IMR-90 (cell line): ENCODE results near the gene ZNF546. TPM values are rescaled to one million over a fixed set of nuclear protein-coding genes. Genes with fewer than 3 reads are reported as not detected.

Experiments
- ATAC-seq: fragments of 200-7000 bp; cut with Tn5 transposase; 2 replicates; pipeline ENCODE4 v1.9.1; 2020; ENCODE audit warnings: low read depth, mild to moderate bottlenecking, moderate library complexity
- BruUV-seq: library from RNA; stranded (reverse); fragments of 400-500 nt; replicated peaks from 2 replicates; lab custom pipeline; 2021; lab: Mats Ljungman, UMichigan
- CTCF ChIA-PET: fragments of 300-600 bp; formaldehyde crosslinking; extraction: SDS; loops from one replicate; lab custom pipeline; 2021; ENCODE audit warnings: antibody characterized with exemption; lab: Yijun Ruan, JAX
- POLR2A ChIA-PET: fragments of 300-600 bp; sonication (Branson Sonifier 250); formaldehyde crosslinking; loops from one replicate; lab custom pipeline; 2022; ENCODE audit warnings: antibody characterized with exemption; ENCODE audit not compliant: unreplicated experiment; lab: Charles Lee
- DNase-seq: peaks from one replicate; pipeline ENCODE4 v3.0.0; 2013
- H2AFZ ChIP-seq: replicated peaks from 2 replicates; pipeline ENCODE3; 2013; ENCODE audit warnings: low read length, mild to moderate bottlenecking; ENCODE audit not compliant: poor library complexity
- H2AK5ac ChIP-seq: 2 replicates; pipeline ENCODE4 v1.6.1; 2013; ENCODE audit warnings: low read depth, low read length, inconsistent platforms
- H2AK9ac ChIP-seq: replicated peaks from 2 replicates; pipeline ENCODE3; 2013; ENCODE audit warnings: mild to moderate bottlenecking, low read depth, low read length, moderate library complexity; ENCODE audit not compliant: poor library complexity
- H2BK120ac ChIP-seq: 2 replicates; pipeline ENCODE4 v1.6.1; 2013; ENCODE audit warnings: low read depth, low read length, inconsistent platforms
- H2BK15ac ChIP-seq: 3 replicates; pipeline ENCODE4 v1.6.1; 2013; ENCODE audit warnings: low read depth, low read length, inconsistent platforms
- H2BK20ac ChIP-seq: 2 replicates; pipeline ENCODE4 v1.6.1; 2013; ENCODE audit warnings: low read depth, mild to moderate bottlenecking, inconsistent platforms, low read length, moderate library complexity
- H2BK5ac ChIP-seq: 2 replicates; pipeline ENCODE4 v1.6.1; 2013; ENCODE audit warnings: mild to moderate bottlenecking, low read depth, low read length, inconsistent platforms; ENCODE audit not compliant: poor library complexity, severe bottlenecking
- H3K14ac ChIP-seq: replicated peaks from 2 replicates; pipeline ENCODE4 v1.6.1; 2013; ENCODE audit warnings: low read depth, low read length, inconsistent platforms
- H3K18ac ChIP-seq: 2 replicates; pipeline ENCODE4 v1.6.1; 2013; ENCODE audit warnings: low read depth, low read length, control low read depth
- H3K23ac ChIP-seq: 2 replicates; pipeline ENCODE4 v1.6.1; 2013; ENCODE audit warnings: low read depth, low read length, inconsistent platforms
- H3K27ac ChIP-seq: 2 replicates; pipeline ENCODE4 v1.5.1; 2013; ENCODE audit warnings: mild to moderate bottlenecking, control low read depth, low read length; ENCODE audit not compliant: insufficient read depth
- H3K27me3 ChIP-seq: 2 replicates; pipeline ENCODE4 v1.6.1; 2013; ENCODE audit warnings: low read length; ENCODE audit not compliant: control insufficient read depth, insufficient read depth
- H3K36me3 ChIP-seq: 2 replicates; pipeline ENCODE4 v1.6.1; 2013; ENCODE audit warnings: low read length, mixed read lengths; ENCODE audit not compliant: control insufficient read depth, insufficient read depth
- H3K4ac ChIP-seq: 2 replicates; pipeline ENCODE4 v1.6.1; 2013; ENCODE audit warnings: low read depth, low read length, inconsistent platforms
- H3K4me1 ChIP-seq: 2 replicates; pipeline ENCODE4 v1.6.1; 2013; ENCODE audit warnings: low read length, mixed read lengths; ENCODE audit not compliant: control insufficient read depth, insufficient read depth
- H3K4me2 ChIP-seq: 2 replicates; pipeline ENCODE4 v1.6.1; 2013; ENCODE audit warnings: low read depth, mild to moderate bottlenecking, control low read depth, low read length, moderate library complexity
- H3K4me3 ChIP-seq: 2 replicates; pipeline ENCODE4 v1.5.1; 2013; ENCODE audit warnings: low read depth, mild to moderate bottlenecking, control low read depth, low read length, moderate library complexity; ENCODE audit not compliant: insufficient read depth
- H3K56ac ChIP-seq: 2 replicates; pipeline ENCODE4 v1.6.1; 2013; ENCODE audit warnings: low read length, inconsistent platforms; ENCODE audit not compliant: insufficient read depth; ENCODE audit errors: extremely low read depth
- H3K79me1 ChIP-seq, 2 experiments: 2 replicates each; pipeline ENCODE4 v1.6.1; 2013; ENCODE audit warnings: low read length in 2 of 2, inconsistent platforms in 1 of 2, low read depth in 1 of 2
- H3K9ac ChIP-seq: 2 replicates; pipeline ENCODE4 v1.6.1; 2013; ENCODE audit warnings: low read depth, low read length, control low read depth
- H3K9me1 ChIP-seq: 2 replicates; pipeline ENCODE4 v1.6.1; 2013; ENCODE audit warnings: low read length, inconsistent platforms; ENCODE audit not compliant: insufficient read depth
- H3K9me3 ChIP-seq: 2 replicates; pipeline ENCODE4 v1.6.1; 2013; ENCODE audit warnings: low read length; ENCODE audit not compliant: control insufficient read depth, insufficient read depth
- H4K20me1 ChIP-seq: 2 replicates; pipeline ENCODE4 v1.6.1; 2013; ENCODE audit warnings: low read length, inconsistent platforms; ENCODE audit not compliant: insufficient read depth
- H4K5ac ChIP-seq: 2 replicates; pipeline ENCODE4 v1.6.1; 2013; ENCODE audit warnings: mild to moderate bottlenecking, low read depth, low read length, control low read depth
- H4K8ac ChIP-seq, 2 experiments: 2 replicates each; pipeline ENCODE4 v1.6.1; 2013; ENCODE audit warnings: low read depth in 2 of 2, low read length in 2 of 2, control low read depth in 1 of 2, inconsistent platforms in 1 of 2
- H4K91ac ChIP-seq: 2 replicates; pipeline ENCODE4 v1.6.1; 2013; ENCODE audit warnings: low read depth, low read length, inconsistent platforms; ENCODE audit not compliant: insufficient read depth
- CEBPB ChIP-seq: IDR thresholded peaks from 2 replicates; pipeline ENCODE4 v1.6.1; 2012; ENCODE audit warnings: low read depth, low read length, improper control_type of control experiment
- CTCF ChIP-seq: conservative IDR thresholded peaks from 2 replicates; pipeline ENCODE4 v1.5.1; 2012; ENCODE audit warnings: mild to moderate bottlenecking, low read depth, low read length, improper control_type of control experiment
- ELK1 ChIP-seq: fragments of 150-350 bp; IDR thresholded peaks from 2 replicates; pipeline ENCODE4 v1.6.1; 2016; ENCODE audit warnings: low read depth, mild to moderate bottlenecking, low read length, moderate library complexity, borderline replicate concordance
- FOS ChIP-seq: fragments of 150-350 bp; IDR thresholded peaks from 2 replicates; pipeline ENCODE4 v1.6.1; 2016; ENCODE audit warnings: low read depth, low read length
- MAFK ChIP-seq: IDR thresholded peaks from 2 replicates; pipeline ENCODE4 v1.6.1; 2012; ENCODE audit warnings: low read depth, low read length, improper control_type of control experiment
- MXI1 ChIP-seq: IDR thresholded peaks from 2 replicates; pipeline ENCODE4 v1.6.1; 2012; ENCODE audit warnings: low read depth, mild to moderate bottlenecking, low read length, moderate library complexity, borderline replicate concordance
- NFE2L2 ChIP-seq: fragments of 150-350 bp; IDR thresholded peaks from 2 replicates; pipeline ENCODE4 v1.6.1; 2016; ENCODE audit warnings: low read depth, mild to moderate bottlenecking, low read length
- POLR2A ChIP-seq: IDR thresholded peaks from 2 replicates; pipeline ENCODE4 v1.6.1; 2012; ENCODE audit warnings: mild to moderate bottlenecking, low read depth, low read length
- RAD21 ChIP-seq: IDR thresholded peaks from 2 replicates; pipeline ENCODE4 v1.6.1; 2012; ENCODE audit warnings: low read length, improper control_type of control experiment
- RCOR1 ChIP-seq: IDR thresholded peaks from 2 replicates; pipeline ENCODE4 v1.6.1; 2012; ENCODE audit warnings: mild to moderate bottlenecking, low read length, improper control_type of control experiment; ENCODE audit not compliant: insufficient replicate concordance
- RFX5 ChIP-seq: IDR thresholded peaks from 2 replicates; pipeline ENCODE4 v1.8.0; 2012; ENCODE audit warnings: low read depth, mild to moderate bottlenecking, low read length, moderate library complexity
- SMC3 ChIP-seq: fragments of 150-350 bp; IDR thresholded peaks from 2 replicates; pipeline ENCODE4 v1.6.1; 2016; ENCODE audit warnings: low read depth, mild to moderate bottlenecking, antibody characterized with exemption, low read length, moderate library complexity
- USF2 ChIP-seq: fragments of 150-350 bp; IDR thresholded peaks from 2 replicates; pipeline ENCODE4 v1.6.1; 2017; ENCODE audit warnings: mild to moderate bottlenecking, antibody characterized with exemption, low read length, low read depth
- WGBS, 2 experiments: methylation state at CpG; one replicate each; pipeline versions ENCODE4 v1.1.5 to v1.1.7; 2013; ENCODE audit warnings: missing lambda C conversion rate in 2 of 2; ENCODE audit not compliant: insufficient read length in 1 of 2; ENCODE audit errors: extremely low coverage in 2 of 2; 5-methylcytosine and 5-hydroxymethylcytosine counted together
- dilution Hi-C: fragments of 300-500 bp; cut with HindIII; formaldehyde crosslinking; loops from one replicate; pipeline ENCODE4 v1.14.3; 2018; ENCODE audit warnings: low sequenced_read_pairs; ENCODE audit not compliant: unreplicated experiment
- in situ Hi-C: fragments of 300-500 bp; cut with MboI; formaldehyde crosslinking; loops from 3 replicates; pipeline ENCODE4 v1.14.3; 2019; ENCODE audit warnings: low sequenced_read_pairs, inconsistent platforms, mixed read lengths
- intact Hi-C: fragments of 100-400 bp; cut with micrococcal nuclease; formaldehyde crosslinking; loops from 2 replicates; pipeline ENCODE4 v1.10.0; 2022
- polyA plus RNA-seq, 3 experiments: library from polyadenylated mRNA; depleted of rRNA; stranded (reverse); fragments of >200 nt; gene quantifications; 2 replicates each; pipeline ENCODE4 v1.2.3, GENCODE V29; 2012; ENCODE audit warnings: low replicate concordance in 1 of 3
- total RNA-seq: library from RNA; depleted of rRNA; stranded (reverse); fragments of >200 nt; gene quantifications from 2 replicates; pipeline ENCODE4 v1.2.3, GENCODE V29; 2012

ZNF546 gene
- total and polyA plus RNA-seq, 2 of the 4 experiments (the other 2 are of a cell fraction) = 1.6 to 6.5 TPM

GRCh38 chr19:39970675-39971379 lies 26.0 kb upstream of the ZNF546 start, which contains the start of gene PSMC4:
Gene PSMC4 (plus strand): TSS chr19:39971165. CDS start chr19:39971203, 38 bp downstream.
- H3K23ac ChIP-seq = peak within 1 kb of the TSS; percentile 76
- peaks cover 14 to 40% of the 10 kb centered on the region in 2 experiments for H3K79me1 ChIP-seq
- H3K4me3 ChIP-seq = peak within 1 kb of the TSS; percentile 62
- peak within 1 kb of the TSS; percentile 88 for H3K14ac ChIP-seq
- in situ Hi-C loops = no loop called here
- peak within 1 kb of the TSS; percentile 83 for H3K56ac ChIP-seq
- peak; percentile 99 for ATAC-seq
- peak within 1 kb of the TSS; percentile 18; the same call in 1 of the 2 replicates for H2BK120ac ChIP-seq
- peak within 1 kb of the TSS; percentile 78 for H4K91ac ChIP-seq
- peak within 1 kb of the TSS; percentile 73 for H4K5ac ChIP-seq
- H4K20me1 ChIP-seq = peaks cover 4% of the 10 kb centered on the region; the same call in 1 of the 2 replicates
- no peaks in the 10 kb centered on the region for H3K9me3 ChIP-seq
- H2AFZ ChIP-seq = peak within 1 kb of the TSS; percentile 97
- H3K18ac ChIP-seq = peak within 1 kb of the TSS; percentile 18; the same call in 1 of the 2 replicates
- ChIA-PET CTCF (interaction anchor here (0.6 to 1.9 kb wide), 9 partner anchors 13 to 1851 kb away, joined by 3 to 17 read pairs (median 4); partner anchors contain the start of genes FBL and ZNF546), POLR2A (no interaction called here)
- WGBS, 2 experiments = 1% methylated on average over 22 of the region's 47 CpGs; no CpG with 5 or more reads in 1 of the 2 experiments
- no peaks in the 10 kb centered on the region for H3K9me1 ChIP-seq
- peak within 1 kb of the TSS; percentile 76 for H3K9ac ChIP-seq
- peak within 1 kb of the TSS; percentile 47 for H2BK5ac ChIP-seq
- peak within 1 kb of the TSS; percentile 14 to 87 for H4K8ac ChIP-seq
- no TSS peak for BruUV-seq
- intact Hi-C loops = loop anchor here (1.0 to 2.0 kb wide), 2 partner anchors 124 to 178 kb away; partner anchors contain the start of gene FBL
- no peaks in the 10 kb centered on the region for H3K27me3 ChIP-seq
- H3K4ac ChIP-seq = peak within 1 kb of the TSS; percentile 82
- DNase-seq = peak; percentile 99
- H2BK15ac ChIP-seq = no peak within 1 kb of the TSS
- H3K4me2 ChIP-seq = peak within 1 kb of the TSS; percentile 98
- H3K4me1 ChIP-seq = peaks cover 2% of the 10 kb centered on the region; the same call in 1 of the 2 replicates
- dilution Hi-C loops = no loop called here
- H2AK5ac ChIP-seq = peak within 1 kb of the TSS; percentile 71
- peaks cover 23% of the 10 kb centered on the region for H3K36me3 ChIP-seq
- H2AK9ac ChIP-seq = peak within 1 kb of the TSS; percentile 97
- no peak within 1 kb of the TSS for H2BK20ac ChIP-seq
- peak within 1 kb of the TSS; percentile 66 for H3K27ac ChIP-seq
- TF ChIP-seq ELK1 (no peak), POLR2A (peak; percentile 95), NFE2L2 (no peak), FOS (peak; percentile 2; the same call in 1 of the 2 replicates), CEBPB (0 out of 2 replicates have a peak, but pooled peaks have one; percentile 12), CTCF (peak; percentile 84), RAD21 (peak; percentile 71), USF2 (peak; percentile 70; the same call in 1 of the 2 replicates), RCOR1 (no peak), MAFK (no peak), RFX5 (no peak), MXI1 (peak; percentile 94; the same call in 1 of the 2 replicates), SMC3 (peak; percentile 80)
